A549 (cell line): ENCODE measurements around the gene IDNK.

Source experiments
- CBX8 ChIP-seq: fragments of 200-600 bp; sonication (generic); IDR thresholded peaks from 2 replicates; pipeline ENCODE4 v1.6.1; 2016
- EP300 ChIP-seq, 2 experiments: fragments of >200 bp; sonication (Bioruptor Twin); formaldehyde crosslinking; IDR thresholded peaks; 2 replicates in 1 of 2; 3 replicates in 1 of 2; pipeline ENCODE4 v1.6.1; 2016 to 2017
- JUNB ChIP-seq: fragments of >200 bp; sonication (Bioruptor Twin); formaldehyde crosslinking; IDR thresholded peaks from 2 replicates; pipeline ENCODE4 v1.6.1; 2016
- MYC ChIP-seq: IDR thresholded peaks from 2 replicates; pipeline ENCODE4 v1.6.1; 2012; ENCODE audit warnings: mild to moderate bottlenecking, inconsistent platforms, low read length, improper control_type of control experiment, borderline replicate concordance
- POLR2A ChIP-seq: IDR thresholded peaks from 2 replicates; pipeline ENCODE4 v1.6.1; 2012; ENCODE audit warnings: mild to moderate bottlenecking, low read length
- RAD21 ChIP-seq, 2 experiments: fragments of >200 bp in 1 of 2; sonication (Bioruptor Twin) in 1 of 2; formaldehyde crosslinking in 1 of 2; IDR thresholded peaks in 1 of 2; conservative IDR thresholded peaks in 1 of 2; 2 replicates in 1 of 2; 3 replicates in 1 of 2; pipeline ENCODE4 v1.6.1; 2012 to 2018; ENCODE audit warnings: inconsistent platforms in 1 of 2
- SMC3 ChIP-seq: fragments of >200 bp; sonication (Bioruptor Twin); formaldehyde crosslinking; IDR thresholded peaks from 3 replicates; pipeline ENCODE4 v1.6.1; 2018; ENCODE audit warnings: inconsistent platforms
- SREBF2 ChIP-seq: fragments of 450-650 bp; IDR thresholded peaks from 2 replicates; pipeline ENCODE4 v1.6.1; 2014; ENCODE audit warnings: mild to moderate bottlenecking, moderate library complexity
- TF ChIP-seq, protein P1 (sequence below): fragments of >200 bp; sonication (Bioruptor Twin); formaldehyde crosslinking; IDR thresholded peaks from 3 replicates; pipeline ENCODE4 v1.5.1; 2016
- TF ChIP-seq, protein P2 (sequence below): fragments of 200-600 bp; sonication (generic); IDR thresholded peaks from 2 replicates; pipeline ENCODE4 v1.6.1; 2016; ENCODE audit warnings: antibody characterized with exemption, mild to moderate bottlenecking, moderate library complexity

DNA sequence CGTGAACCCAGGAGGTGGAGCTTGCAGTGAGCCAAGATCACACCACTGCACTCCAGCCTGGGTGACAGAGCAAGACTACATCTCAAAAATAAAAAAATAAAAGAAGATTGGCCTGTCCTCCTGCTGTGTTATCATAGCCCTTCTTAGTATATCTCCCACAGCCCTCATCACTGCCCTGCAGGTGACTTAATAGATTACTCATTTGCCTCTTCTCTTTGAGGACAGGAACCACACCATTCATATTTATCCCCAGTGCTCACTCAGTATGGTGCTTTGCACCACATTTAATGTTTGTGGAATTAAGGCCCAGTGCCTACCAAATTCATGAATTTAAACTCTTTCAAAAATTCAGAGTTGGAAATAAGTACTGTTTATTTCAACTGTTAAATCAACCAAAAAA lies 10.3 kb downstream of the IDNK start:
- TF ChIP-seq, protein P1, sequence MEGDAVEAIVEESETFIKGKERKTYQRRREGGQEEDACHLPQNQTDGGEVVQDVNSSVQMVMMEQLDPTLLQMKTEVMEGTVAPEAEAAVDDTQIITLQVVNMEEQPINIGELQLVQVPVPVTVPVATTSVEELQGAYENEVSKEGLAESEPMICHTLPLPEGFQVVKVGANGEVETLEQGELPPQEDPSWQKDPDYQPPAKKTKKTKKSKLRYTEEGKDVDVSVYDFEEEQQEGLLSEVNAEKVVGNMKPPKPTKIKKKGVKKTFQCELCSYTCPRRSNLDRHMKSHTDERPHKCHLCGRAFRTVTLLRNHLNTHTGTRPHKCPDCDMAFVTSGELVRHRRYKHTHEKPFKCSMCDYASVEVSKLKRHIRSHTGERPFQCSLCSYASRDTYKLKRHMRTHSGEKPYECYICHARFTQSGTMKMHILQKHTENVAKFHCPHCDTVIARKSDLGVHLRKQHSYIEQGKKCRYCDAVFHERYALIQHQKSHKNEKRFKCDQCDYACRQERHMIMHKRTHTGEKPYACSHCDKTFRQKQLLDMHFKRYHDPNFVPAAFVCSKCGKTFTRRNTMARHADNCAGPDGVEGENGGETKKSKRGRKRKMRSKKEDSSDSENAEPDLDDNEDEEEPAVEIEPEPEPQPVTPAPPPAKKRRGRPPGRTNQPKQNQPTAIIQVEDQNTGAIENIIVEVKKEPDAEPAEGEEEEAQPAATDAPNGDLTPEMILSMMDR, result no peak
- TF ChIP-seq JUNB (no peak), RAD21 (conservative IDR thresholded peaks at IDR 0.05 in 1 of 2, IDR thresholded peaks at IDR 0.05 in 1 of 2) (no peak), POLR2A (no peak), EP300 (IDR thresholded peaks at IDR 0.05) (no peak), SREBF2 (no peak), MYC (no peak), SMC3 (no peak), CBX8 (no peak)
- TF ChIP-seq, protein P2, sequence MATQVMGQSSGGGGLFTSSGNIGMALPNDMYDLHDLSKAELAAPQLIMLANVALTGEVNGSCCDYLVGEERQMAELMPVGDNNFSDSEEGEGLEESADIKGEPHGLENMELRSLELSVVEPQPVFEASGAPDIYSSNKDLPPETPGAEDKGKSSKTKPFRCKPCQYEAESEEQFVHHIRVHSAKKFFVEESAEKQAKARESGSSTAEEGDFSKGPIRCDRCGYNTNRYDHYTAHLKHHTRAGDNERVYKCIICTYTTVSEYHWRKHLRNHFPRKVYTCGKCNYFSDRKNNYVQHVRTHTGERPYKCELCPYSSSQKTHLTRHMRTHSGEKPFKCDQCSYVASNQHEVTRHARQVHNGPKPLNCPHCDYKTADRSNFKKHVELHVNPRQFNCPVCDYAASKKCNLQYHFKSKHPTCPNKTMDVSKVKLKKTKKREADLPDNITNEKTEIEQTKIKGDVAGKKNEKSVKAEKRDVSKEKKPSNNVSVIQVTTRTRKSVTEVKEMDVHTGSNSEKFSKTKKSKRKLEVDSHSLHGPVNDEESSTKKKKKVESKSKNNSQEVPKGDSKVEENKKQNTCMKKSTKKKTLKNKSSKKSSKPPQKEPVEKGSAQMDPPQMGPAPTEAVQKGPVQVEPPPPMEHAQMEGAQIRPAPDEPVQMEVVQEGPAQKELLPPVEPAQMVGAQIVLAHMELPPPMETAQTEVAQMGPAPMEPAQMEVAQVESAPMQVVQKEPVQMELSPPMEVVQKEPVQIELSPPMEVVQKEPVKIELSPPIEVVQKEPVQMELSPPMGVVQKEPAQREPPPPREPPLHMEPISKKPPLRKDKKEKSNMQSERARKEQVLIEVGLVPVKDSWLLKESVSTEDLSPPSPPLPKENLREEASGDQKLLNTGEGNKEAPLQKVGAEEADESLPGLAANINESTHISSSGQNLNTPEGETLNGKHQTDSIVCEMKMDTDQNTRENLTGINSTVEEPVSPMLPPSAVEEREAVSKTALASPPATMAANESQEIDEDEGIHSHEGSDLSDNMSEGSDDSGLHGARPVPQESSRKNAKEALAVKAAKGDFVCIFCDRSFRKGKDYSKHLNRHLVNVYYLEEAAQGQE, result no peak
